Transverse colon (tissue), 4 donors: Measurements from ENCODE around the gene ERC2.

Source experiments
- POLR2AphosphoS5 ChIP-seq, 3 donors: sonication (generic); formaldehyde crosslinking; IDR thresholded peaks; one replicate each; pipeline ENCODE4 v1.6.1; 2016; ENCODE audit warnings: antibody characterized with exemption in 3 of 3
- TF ChIP-seq, protein P1 (sequence below), 5 experiments: fragments of 200-600 bp in 3 of 5; fragments of 450-650 bp in 2 of 5; sonication (generic) in 3 of 5; IDR thresholded peaks; 1 replicate in 2 of 5; 2 replicates in 3 of 5; pipeline ENCODE4 v1.5.1; 2016 to 2017; ENCODE audit warnings: antibody characterized with exemption in 5 of 5, inconsistent platforms in 3 of 5, mild to moderate bottlenecking in 2 of 5, moderate library complexity in 1 of 5

- TF ChIP-seq, protein P1, sequence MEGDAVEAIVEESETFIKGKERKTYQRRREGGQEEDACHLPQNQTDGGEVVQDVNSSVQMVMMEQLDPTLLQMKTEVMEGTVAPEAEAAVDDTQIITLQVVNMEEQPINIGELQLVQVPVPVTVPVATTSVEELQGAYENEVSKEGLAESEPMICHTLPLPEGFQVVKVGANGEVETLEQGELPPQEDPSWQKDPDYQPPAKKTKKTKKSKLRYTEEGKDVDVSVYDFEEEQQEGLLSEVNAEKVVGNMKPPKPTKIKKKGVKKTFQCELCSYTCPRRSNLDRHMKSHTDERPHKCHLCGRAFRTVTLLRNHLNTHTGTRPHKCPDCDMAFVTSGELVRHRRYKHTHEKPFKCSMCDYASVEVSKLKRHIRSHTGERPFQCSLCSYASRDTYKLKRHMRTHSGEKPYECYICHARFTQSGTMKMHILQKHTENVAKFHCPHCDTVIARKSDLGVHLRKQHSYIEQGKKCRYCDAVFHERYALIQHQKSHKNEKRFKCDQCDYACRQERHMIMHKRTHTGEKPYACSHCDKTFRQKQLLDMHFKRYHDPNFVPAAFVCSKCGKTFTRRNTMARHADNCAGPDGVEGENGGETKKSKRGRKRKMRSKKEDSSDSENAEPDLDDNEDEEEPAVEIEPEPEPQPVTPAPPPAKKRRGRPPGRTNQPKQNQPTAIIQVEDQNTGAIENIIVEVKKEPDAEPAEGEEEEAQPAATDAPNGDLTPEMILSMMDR (IDR thresholded peaks at IDR 0.05) = no peak
- no peak for TF ChIP-seq POLR2AphosphoS5 (IDR thresholded peaks at IDR 0.05)
These were observed 759.3 kb downstream of the ERC2 start for GRCh38 chr3:55708921-55709320.
